Neuronal stem cell (in vitro differentiated cells): ENCODE measurements around the gene RAB1A.

Source experiments
- DNase-seq: peaks from one replicate; pipeline ENCODE4 v3.0.0-alpha.2; 2013; ENCODE audit warnings: low spot score
- H2AFZ ChIP-seq: one replicate; pipeline ENCODE4 v1.6.1; 2013; ENCODE audit warnings: mild to moderate bottlenecking, low read length, inconsistent platforms
- H2AK5ac ChIP-seq: 2 replicates; pipeline ENCODE4 v1.6.1; 2013; ENCODE audit warnings: low read depth, mild to moderate bottlenecking, inconsistent platforms, low read length, moderate library complexity, mixed read lengths
- H2BK120ac ChIP-seq: 2 replicates; pipeline ENCODE4 v1.6.1; 2013; ENCODE audit warnings: low read depth, mild to moderate bottlenecking, inconsistent platforms, low read length, moderate library complexity, mixed read lengths
- H2BK12ac ChIP-seq: one replicate; pipeline ENCODE4 v1.6.1; 2013; ENCODE audit warnings: low read length, inconsistent platforms
- H2BK15ac ChIP-seq: 2 replicates; pipeline ENCODE4 v1.6.1; 2013; ENCODE audit warnings: mild to moderate bottlenecking, low read length, inconsistent platforms, mixed read lengths
- H2BK5ac ChIP-seq: one replicate; pipeline ENCODE4 v1.6.1; 2013; ENCODE audit warnings: inconsistent platforms, mild to moderate bottlenecking, low read length, moderate library complexity
- H3K14ac ChIP-seq: one replicate; pipeline ENCODE4 v1.6.1; 2013; ENCODE audit warnings: low read length, inconsistent platforms
- H3K18ac ChIP-seq: 2 replicates; pipeline ENCODE4 v1.6.1; 2013; ENCODE audit warnings: low read length, inconsistent platforms
- H3K23ac ChIP-seq: 2 replicates; pipeline ENCODE4 v1.6.1; 2013; ENCODE audit warnings: low read depth, mild to moderate bottlenecking, mixed read lengths, low read length, inconsistent platforms; ENCODE audit not compliant: poor library complexity
- H3K27ac ChIP-seq: replicated peaks from 3 replicates; pipeline ENCODE4 v1.5.1; 2013; ENCODE audit warnings: low read length, inconsistent platforms
- H3K27me3 ChIP-seq, 3 experiments: 2 replicates each; pipeline ENCODE4 v1.6.1; 2013; ENCODE audit warnings: low read length in 3 of 3, mild to moderate bottlenecking in 2 of 3, inconsistent platforms in 1 of 3, low read depth in 1 of 3, mixed read lengths in 1 of 3, moderate library complexity in 1 of 3; ENCODE audit not compliant: control insufficient read depth in 3 of 3, insufficient read depth in 3 of 3
- H3K36me3 ChIP-seq, 2 donors: replicated peaks in 1 of 2; 2 replicates each; pipeline ENCODE4 v1.6.1; 2013; ENCODE audit warnings: low read length in 2 of 2; ENCODE audit not compliant: control insufficient read depth in 2 of 2, insufficient read depth in 2 of 2
- H3K4ac ChIP-seq: 2 replicates; pipeline ENCODE4 v1.6.1; 2013; ENCODE audit warnings: inconsistent platforms, mild to moderate bottlenecking, low read length, moderate library complexity
- H3K4me1 ChIP-seq, 2 donors: 1 replicate in 1 of 2; 2 replicates in 1 of 2; pipeline ENCODE4 v1.6.1; 2013; ENCODE audit warnings: low read length in 2 of 2, low read depth in 1 of 2; ENCODE audit not compliant: control insufficient read depth in 2 of 2, insufficient read depth in 1 of 2
- H3K4me2 ChIP-seq: one replicate; pipeline ENCODE4 v1.6.1; 2013; ENCODE audit warnings: mild to moderate bottlenecking, low read length, inconsistent platforms; ENCODE audit not compliant: insufficient read depth, poor library complexity, severe bottlenecking
- H3K4me3 ChIP-seq, 2 donors: 2 replicates each; pipeline ENCODE4 v1.5.1; 2013; ENCODE audit warnings: low read length in 2 of 2, mild to moderate bottlenecking in 2 of 2, inconsistent platforms in 1 of 2, moderate library complexity in 1 of 2
- H3K79me1 ChIP-seq: one replicate; pipeline ENCODE4 v1.6.1; 2013; ENCODE audit warnings: low read depth, mild to moderate bottlenecking, inconsistent platforms, low read length, moderate library complexity
- H3K9ac ChIP-seq: one replicate; pipeline ENCODE4 v1.6.1; 2013; ENCODE audit warnings: mild to moderate bottlenecking, low read depth, low read length, inconsistent platforms; ENCODE audit not compliant: poor library complexity
- H3K9me3 ChIP-seq, 2 donors: replicated peaks in 1 of 2; 2 replicates each; pipeline versions ENCODE3 to v1.6.1; 2013; ENCODE audit warnings: low read length in 2 of 2, mild to moderate bottlenecking in 2 of 2, inconsistent platforms in 1 of 2, low read depth in 1 of 2, mixed read lengths in 1 of 2, moderate library complexity in 1 of 2; ENCODE audit not compliant: control insufficient read depth in 2 of 2, insufficient read depth in 1 of 2
- H4K8ac ChIP-seq: one replicate; pipeline ENCODE4 v1.6.1; 2013; ENCODE audit warnings: low read depth, mild to moderate bottlenecking, inconsistent platforms, low read length, moderate library complexity
- H4K91ac ChIP-seq: one replicate; pipeline ENCODE4 v1.6.1; 2013; ENCODE audit warnings: low read length, low read depth, mild to moderate bottlenecking, inconsistent platforms; ENCODE audit not compliant: poor library complexity
- WGBS, 2 donors: extraction: QIAGEN DNeasy Blood & Tissue Kit; methylation state at CpG; one replicate each; pipeline ENCODE4 v1.1.7; 2013; ENCODE audit warnings: missing lambda C conversion rate in 2 of 2, mixed read lengths in 1 of 2; ENCODE audit not compliant: insufficient read length in 2 of 2, insufficient replicate concordance in 1 of 2; ENCODE audit errors: extremely low coverage in 2 of 2; 5-methylcytosine and 5-hydroxymethylcytosine counted together

Gene RAB1A

GRCh38 chr2:65137197-65137775 lies 7.4 kb upstream of the RAB1A start:
- WGBS, 2 donors = no CpG with 5 or more reads among the region's 2 CpGs
- Histone ChIP-seq H3K9me3 (no peaks in the 10 kb centered on the region), H3K23ac (no peak overlapping the region), H2AK5ac (no peak overlapping the region), H4K91ac (no peak overlapping the region), H3K27me3 (no peaks in the 10 kb centered on the region), H2BK15ac (no peak overlapping the region), H3K4me3 (no peak overlapping the region), H3K9ac (no peak overlapping the region), H2AFZ (no peak overlapping the region), H3K4me2 (no peak overlapping the region), H3K4me1 (no peaks in the 10 kb centered on the region), H3K79me1 (no peaks in the 10 kb centered on the region), H2BK120ac (no peak overlapping the region), H3K18ac (no peak overlapping the region), H2BK12ac (no peak overlapping the region), H3K4ac (no peak overlapping the region), H3K27ac (no peak overlapping the region), H2BK5ac (no peak overlapping the region), H3K14ac (no peak overlapping the region), H4K8ac (no peak overlapping the region), H3K36me3 (no peaks in the 10 kb centered on the region)
- no peak for DNase-seq

GRCh38 chr2:65136253-65136652 lies 6.3 kb upstream of the RAB1A start:
- no CpG with 5 or more reads among the region's 1 CpG for WGBS, 2 donors

GRCh38 chr2:65134158-65134557 lies 4.3 kb upstream of the RAB1A start:
- no peak overlapping the region for H3K23ac ChIP-seq
- H2BK15ac ChIP-seq = no peak overlapping the region
- H3K4ac ChIP-seq = no peak overlapping the region
- H3K27ac ChIP-seq = no peak overlapping the region
- H4K8ac ChIP-seq = no peak overlapping the region
- no peak overlapping the region for H2BK12ac ChIP-seq
- no peak overlapping the region for H3K9ac ChIP-seq
- no peaks in the 10 kb centered on the region for H3K9me3 ChIP-seq
- H3K4me3 ChIP-seq = no peak overlapping the region
- no peak overlapping the region for H2BK5ac ChIP-seq
- H3K14ac ChIP-seq = no peak overlapping the region
- no peak overlapping the region for H2AFZ ChIP-seq
- no peak overlapping the region for H2BK120ac ChIP-seq
- peaks cover 0 to 2% of the 10 kb centered on the region in 2 donors for H3K4me1 ChIP-seq
- no peak overlapping the region for H3K4me2 ChIP-seq
- WGBS, 2 donors = no CpG with 5 or more reads among the region's 7 CpGs
- H3K27me3 ChIP-seq = no peaks in the 10 kb centered on the region
- DNase-seq = no peak
- H3K79me1 ChIP-seq = peaks cover 3% of the 10 kb centered on the region
- H3K36me3 ChIP-seq = no peaks in the 10 kb centered on the region
- no peak overlapping the region for H2AK5ac ChIP-seq
- no peak overlapping the region for H3K18ac ChIP-seq
- no peak overlapping the region for H4K91ac ChIP-seq

More at GRCh38 chr2:65136253-65136652, 6.3 kb upstream of the RAB1A start:
- DNase-seq = no peak
- Histone ChIP-seq H2AFZ (no peak overlapping the region), H3K23ac (no peak overlapping the region), H2BK120ac (no peak overlapping the region), H2BK15ac (no peak overlapping the region), H3K27me3 (no peaks in the 10 kb centered on the region), H3K4ac (no peak overlapping the region), H3K4me1 (no peaks in the 10 kb centered on the region), H3K9ac (no peak overlapping the region), H4K91ac (no peak overlapping the region), H2AK5ac (no peak overlapping the region), H2BK5ac (no peak overlapping the region), H3K27ac (no peak overlapping the region), H3K18ac (no peak overlapping the region), H3K36me3 (no peaks in the 10 kb centered on the region), H3K9me3 (no peaks in the 10 kb centered on the region), H3K4me2 (no peak overlapping the region), H3K14ac (no peak overlapping the region), H3K79me1 (no peaks in the 10 kb centered on the region), H3K4me3 (no peak overlapping the region), H4K8ac (no peak overlapping the region), H2BK12ac (no peak overlapping the region)

- H2AK5ac ChIP-seq = no peak overlapping the region
- no peak overlapping the region for H2BK12ac ChIP-seq
- WGBS, 2 donors = no CpG with 5 or more reads among the region's 4 CpGs
- H3K14ac ChIP-seq = no peak overlapping the region
- peaks cover 2 to 4% of the 10 kb centered on the region in 2 donors for H3K4me1 ChIP-seq
- no peaks in the 10 kb centered on the region for H3K27me3 ChIP-seq
- H3K9ac ChIP-seq = no peak overlapping the region
- no peak for DNase-seq
- no peak overlapping the region for H2BK5ac ChIP-seq
- no peak overlapping the region for H2BK15ac ChIP-seq
- no peak overlapping the region for H2AFZ ChIP-seq
- H3K79me1 ChIP-seq = peaks cover 3% of the 10 kb centered on the region
- H3K18ac ChIP-seq = no peak overlapping the region
- no peaks in the 10 kb centered on the region for H3K36me3 ChIP-seq
- H4K91ac ChIP-seq = no peak overlapping the region
- H3K4me3 ChIP-seq = no peak overlapping the region
- H4K8ac ChIP-seq = no peak overlapping the region
- no peaks in the 10 kb centered on the region for H3K9me3 ChIP-seq
- no peak overlapping the region for H3K27ac ChIP-seq
- no peak overlapping the region for H3K4ac ChIP-seq
- H3K4me2 ChIP-seq = no peak overlapping the region
- H3K23ac ChIP-seq = no peak overlapping the region
- no peak overlapping the region for H2BK120ac ChIP-seq
Measured at GRCh38 chr2:65133626-65134025, 3.7 kb upstream of the RAB1A start.
